Activated B cell treated with CpG ODN at 0.5 μM for 24 hours (primary cell): ENCODE results near the gene ALS2CL. TPM values are rescaled to one million over a fixed set of nuclear protein-coding genes. Genes with fewer than 3 reads are reported as not detected.

Experiments used
- ATAC-seq: fragments of 200-7000 bp; cut with Tn5 transposase; one replicate; pipeline ENCODE4 v1.10.0; 2021; ENCODE audit warnings: low read depth, mild to moderate bottlenecking, moderate library complexity
- CTCF ChIA-PET: fragments of 350-600 bp; sonication (Branson Sonifier 250); formaldehyde crosslinking; loops from one replicate; lab custom pipeline; 2021; ENCODE audit warnings: antibody characterized with exemption; lab: Charles Lee
- POLR2A ChIA-PET: fragments of 350-600 bp; sonication (Branson Sonifier 250); formaldehyde crosslinking; loops from one replicate; lab custom pipeline; 2021; ENCODE audit warnings: antibody characterized with exemption; lab: Charles Lee
- DNase-seq: peaks from one replicate; pipeline ENCODE4 v3.0.0; 2022
- H3K27ac Mint-ChIP-seq: one replicate; pipeline ENCODE4 v1.8.0; 2020; ENCODE audit warnings: mixed read lengths
- H3K27me3 Mint-ChIP-seq: one replicate; pipeline ENCODE4 v1.8.0; 2021; ENCODE audit warnings: mixed read lengths
- H3K36me3 Mint-ChIP-seq: one replicate; pipeline ENCODE4 v1.8.0; 2021; ENCODE audit warnings: low read depth, mixed read lengths
- H3K4me1 Mint-ChIP-seq: one replicate; pipeline ENCODE4 v1.8.0; 2021; ENCODE audit warnings: mixed read lengths
- H3K4me3 Mint-ChIP-seq: one replicate; pipeline ENCODE4 v1.8.0; 2020; ENCODE audit warnings: mild to moderate bottlenecking, mixed read lengths
- H3K9me3 Mint-ChIP-seq: one replicate; pipeline ENCODE4 v1.8.0; 2020; ENCODE audit warnings: mixed read lengths
- CTCF ChIP-seq: fragments of 200-600 bp; IDR thresholded peaks from one replicate; pipeline ENCODE4 v1.8.0; 2022; ENCODE audit warnings: antibody characterized with exemption, mild to moderate bottlenecking
- intact Hi-C: fragments of 100-400 bp; cut with micrococcal nuclease; formaldehyde crosslinking; loops from one replicate; pipeline ENCODE4 v1.15.1; 2024
- total RNA-seq: library from RNA; stranded (reverse); gene quantifications from 2 replicates; pipeline ENCODE4 v1.2.3, GENCODE V29; 2022

ALS2CL gene
- total RNA-seq, 1 donor from 2014 or later, result 1.6 TPM

- Mint-ChIP-seq H3K27ac (no peak overlapping the region), H3K9me3 (peaks cover 4% of the 10 kb centered on the region), H3K36me3 (no peaks in the 10 kb centered on the region), H3K27me3 (peaks cover 22% of the 10 kb centered on the region), H3K4me3 (no peak overlapping the region), H3K4me1 (no peaks in the 10 kb centered on the region)
- DNase-seq (no peak), ATAC-seq (no peak)
- intact Hi-C loops, result no loop called here
- CTCF ChIA-PET, result no interaction called here
- TF ChIP-seq CTCF, result no peak
- POLR2A ChIA-PET, result no interaction called here
These were observed 42.8 kb upstream of the ALS2CL start for GRCh38 chr3:46736006-46736872.

GRCh38 chr3:46734773-46735172, 41.3 kb upstream of the ALS2CL start:
- ChIA-PET CTCF (no interaction called here), POLR2A (no interaction called here)
- no peak overlapping the region for H3K27ac Mint-ChIP-seq
- no peaks in the 10 kb centered on the region for H3K4me1 Mint-ChIP-seq
- DNase-seq (no peak), ATAC-seq (no peak)
- intact Hi-C loops, result no loop called here
- peaks cover 4% of the 10 kb centered on the region for H3K9me3 Mint-ChIP-seq
- H3K4me3 Mint-ChIP-seq, result no peak overlapping the region
- no peaks in the 10 kb centered on the region for H3K36me3 Mint-ChIP-seq
- peaks cover 22% of the 10 kb centered on the region for H3K27me3 Mint-ChIP-seq
- no peak for TF ChIP-seq CTCF

GRCh38 chr3:46733026-46733800, 39.7 kb upstream of the ALS2CL start:
- no peaks in the 10 kb centered on the region for H3K4me1 Mint-ChIP-seq
- ChIA-PET CTCF (no interaction called here), POLR2A (no interaction called here)
- no peaks in the 10 kb centered on the region for H3K9me3 Mint-ChIP-seq
- no peak overlapping the region for H3K27ac Mint-ChIP-seq
- no peak for ATAC-seq
- no peaks in the 10 kb centered on the region for H3K36me3 Mint-ChIP-seq
- no peak for DNase-seq
- peaks cover 21% of the 10 kb centered on the region for H3K27me3 Mint-ChIP-seq
- no peak overlapping the region for H3K4me3 Mint-ChIP-seq
- TF ChIP-seq CTCF, result no peak
- intact Hi-C loops, result no loop called here

GRCh38 chr3:46731795-46732194, 38.3 kb upstream of the ALS2CL start:
- Mint-ChIP-seq H3K9me3 (no peaks in the 10 kb centered on the region), H3K4me3 (no peak overlapping the region), H3K36me3 (no peaks in the 10 kb centered on the region), H3K27ac (no peak overlapping the region), H3K27me3 (peaks cover 15% of the 10 kb centered on the region), H3K4me1 (no peaks in the 10 kb centered on the region)
- ChIA-PET CTCF (no interaction called here), POLR2A (no interaction called here)
- intact Hi-C loops, result no loop called here
- no peak for DNase-seq
- no peak for ATAC-seq
- TF ChIP-seq CTCF, result no peak

GRCh38 chr3:46730819-46731218, 37.3 kb upstream of the ALS2CL start:
- DNase-seq (no peak), ATAC-seq (no peak)
- intact Hi-C loops, result no loop called here
- Mint-ChIP-seq H3K9me3 (no peaks in the 10 kb centered on the region), H3K27me3 (peaks cover 17% of the 10 kb centered on the region), H3K36me3 (no peaks in the 10 kb centered on the region), H3K4me1 (no peaks in the 10 kb centered on the region), H3K4me3 (no peak overlapping the region), H3K27ac (no peak overlapping the region)
- CTCF ChIA-PET, result no interaction called here
- POLR2A ChIA-PET, result no interaction called here
- TF ChIP-seq CTCF, result no peak
